GM19035 (cell line): ENCODE data around the gene MEGF11.

Source experiments
- ATAC-seq: cut with Tn5 transposase; IDR thresholded peaks from one replicate; pipeline ENCODE4 v1.9.1; 2021; ENCODE audit not compliant: unreplicated experiment

The MEGF11 gene

DNA sequence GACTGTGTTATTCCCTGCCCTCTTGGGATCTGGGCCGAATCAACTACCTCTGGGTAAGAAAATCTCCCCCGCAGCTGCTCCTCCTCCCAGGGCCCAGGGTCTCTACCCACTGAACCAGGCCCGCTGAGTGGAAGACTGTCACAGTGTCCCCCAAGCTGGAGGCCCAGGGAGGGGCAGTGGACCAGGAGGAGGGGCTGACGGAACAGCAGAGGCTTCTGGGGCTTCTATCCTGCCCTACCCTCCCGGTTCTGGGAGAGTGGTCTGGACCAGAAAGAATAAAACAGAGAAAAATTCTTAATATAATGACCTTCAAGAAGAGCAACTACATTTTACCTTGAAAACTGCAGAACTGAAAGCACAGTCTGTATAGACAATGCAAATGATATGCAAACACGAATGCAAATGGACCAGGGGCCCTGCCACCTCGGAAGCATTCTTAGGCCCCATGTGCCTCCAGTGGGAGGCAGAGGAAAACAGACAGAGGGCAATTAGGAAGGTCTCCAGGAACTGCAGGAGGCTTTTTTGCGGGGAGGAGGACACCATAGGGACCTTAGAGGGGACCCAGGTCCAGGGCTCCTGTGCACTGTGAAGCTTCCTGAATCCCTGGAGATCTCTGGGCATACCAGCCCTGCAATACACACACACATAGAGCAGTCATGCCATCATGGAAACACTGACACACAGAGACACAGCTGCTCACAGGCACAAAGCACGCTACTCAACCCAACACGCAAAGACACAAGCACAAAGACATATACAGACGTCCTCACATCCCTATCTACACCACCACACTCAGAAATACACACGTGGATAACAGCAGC, 12.3 kb downstream of the MEGF11 start:
- no peak for ATAC-seq

DNA sequence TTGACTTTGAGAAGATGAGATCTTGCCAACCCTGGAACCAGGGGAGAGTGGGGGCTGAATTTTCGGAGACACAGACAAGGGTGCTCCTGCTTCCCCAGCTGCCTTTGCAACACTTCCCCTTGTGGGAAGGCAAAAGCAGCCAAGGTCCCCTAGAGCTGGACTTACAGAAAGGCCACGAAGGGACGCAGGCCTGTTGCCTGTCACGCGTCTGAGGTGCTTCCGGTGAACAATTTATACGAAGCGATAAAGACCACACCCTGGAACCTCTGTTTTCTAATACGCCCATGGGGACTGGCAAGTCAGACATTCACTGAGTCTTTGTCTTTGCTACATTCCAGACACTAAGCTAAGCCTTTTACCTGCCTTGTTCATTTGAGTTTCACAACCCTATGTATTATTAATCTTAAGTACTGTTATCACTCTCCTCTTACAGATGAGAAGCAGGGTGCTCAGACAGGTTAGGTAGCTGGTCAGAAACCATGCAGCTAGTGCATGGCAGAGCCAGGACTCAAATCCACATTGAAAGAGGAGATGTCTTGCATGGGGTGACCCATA, 13.2 kb downstream of the MEGF11 start:
- no peak for ATAC-seq

DNA sequence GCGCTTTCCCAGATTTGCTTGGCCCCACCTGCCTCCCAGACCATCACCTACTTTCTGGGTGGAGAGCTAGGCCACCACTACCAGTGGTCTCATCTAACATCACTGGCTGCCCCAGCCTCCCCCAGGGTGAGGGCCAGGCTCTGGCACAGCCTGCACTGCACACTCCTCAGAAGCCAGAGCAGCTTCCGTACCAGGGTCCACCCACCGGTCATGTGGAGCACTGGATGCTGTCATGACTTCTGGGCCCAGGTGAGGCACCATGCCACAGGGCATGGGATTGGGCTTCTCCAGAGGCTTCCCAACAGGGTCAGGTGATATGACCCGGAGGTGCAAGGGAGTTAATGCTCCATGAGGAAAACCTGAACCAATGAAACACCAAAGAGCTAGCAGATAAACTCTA, 14.0 kb downstream of the MEGF11 start:
- ATAC-seq = no peak

DNA sequence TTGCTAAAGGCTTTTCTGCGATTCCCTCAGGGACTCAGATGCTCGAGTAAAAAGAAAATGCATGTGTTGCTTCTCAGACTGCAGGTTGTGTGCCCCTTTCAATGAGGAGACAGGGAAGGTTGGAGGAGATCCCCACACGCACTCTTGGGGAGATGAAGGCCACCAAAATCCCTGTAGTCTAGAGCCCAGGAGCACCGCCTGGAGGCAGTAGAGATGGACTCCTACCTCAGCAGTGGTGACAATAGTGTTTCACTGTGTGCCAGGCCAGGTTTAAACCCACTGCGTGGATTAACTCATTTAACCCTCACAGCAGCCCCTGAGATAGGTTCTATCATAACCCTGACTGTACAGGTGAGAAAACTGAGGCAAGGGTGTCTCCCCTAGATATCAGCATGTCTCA, 15.2 kb downstream of the MEGF11 start:
- no peak for ATAC-seq

DNA sequence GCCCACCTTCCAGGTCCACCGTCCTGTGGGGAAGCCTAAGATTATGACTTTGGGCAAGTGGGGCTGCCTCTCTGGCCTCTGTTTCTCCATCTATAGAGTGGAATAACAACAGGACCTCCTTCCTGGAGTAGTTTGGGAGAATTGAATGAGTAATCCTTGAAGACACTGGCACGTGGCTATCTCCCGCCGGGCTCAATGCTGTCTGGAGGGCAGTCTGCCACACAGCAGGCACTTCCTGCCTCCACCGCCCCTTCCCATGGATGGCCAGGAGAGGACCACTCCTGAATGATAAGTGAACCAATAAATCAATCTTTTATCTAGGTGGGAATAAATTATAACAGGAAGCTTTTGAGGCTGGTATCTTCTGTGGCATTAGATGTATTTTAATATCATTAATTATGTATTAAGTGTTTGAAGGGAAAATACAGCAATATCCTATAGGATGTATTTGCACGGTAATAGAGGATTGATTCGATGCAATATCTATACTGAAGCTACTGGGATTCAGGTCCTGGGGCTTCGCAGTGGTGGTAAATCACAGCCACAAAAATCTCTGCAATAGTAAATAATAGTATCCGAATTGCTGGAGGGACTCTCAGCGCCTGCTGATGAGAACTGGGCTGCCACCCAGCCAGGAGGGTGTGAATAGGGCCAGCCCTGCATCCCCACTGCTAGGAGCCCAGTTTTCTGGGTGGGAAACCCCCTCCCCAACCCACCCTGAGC, 15.9 kb downstream of the MEGF11 start:
- no peak for ATAC-seq

DNA sequence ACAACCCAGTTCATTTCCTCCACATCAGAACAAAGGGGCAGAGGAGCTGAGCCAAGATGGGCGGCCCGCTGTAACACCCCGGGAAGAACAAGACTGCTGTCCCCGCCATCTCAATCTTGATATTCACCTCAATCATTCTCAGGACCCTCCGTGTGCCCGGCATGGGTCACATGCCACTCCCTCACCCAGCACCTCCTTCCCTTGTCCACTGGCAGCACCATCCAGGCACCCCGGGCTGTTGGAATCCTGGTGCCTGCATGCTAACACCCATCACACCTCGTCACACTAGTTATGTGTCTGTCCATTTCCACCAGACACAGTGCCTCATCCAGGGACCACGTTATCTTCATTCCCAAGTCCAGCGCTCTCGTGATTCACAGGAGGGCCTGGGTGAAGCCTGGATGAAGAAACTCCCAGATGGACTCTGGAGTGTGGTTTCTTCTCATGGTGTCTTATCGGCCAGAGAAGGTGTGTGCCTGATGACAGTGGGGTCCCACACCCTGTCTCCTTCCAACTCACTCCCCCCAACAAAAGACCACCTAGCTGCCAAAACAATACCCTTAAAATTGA, 16.7 kb downstream of the MEGF11 start:
- ATAC-seq = no peak

DNA sequence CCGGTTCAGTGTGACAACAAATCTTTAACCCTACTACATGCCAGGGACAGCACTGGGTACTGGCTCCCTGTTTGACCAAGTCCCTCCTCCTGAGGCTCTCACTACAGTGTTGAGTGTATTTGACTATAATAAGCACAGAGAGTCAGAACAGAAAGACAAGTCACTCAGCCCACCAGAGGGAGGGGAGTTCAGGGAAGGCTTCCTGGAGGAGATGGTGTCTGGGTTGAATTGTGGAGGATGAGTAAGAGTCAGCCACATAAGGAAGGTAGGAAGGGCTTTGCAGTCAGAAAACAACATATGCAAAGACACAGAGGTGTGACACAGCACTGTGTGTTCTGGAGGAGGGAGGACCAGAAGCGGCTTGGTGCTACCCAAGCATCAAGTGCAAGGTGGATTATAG, 17.7 kb downstream of the MEGF11 start:
- no peak for ATAC-seq

DNA sequence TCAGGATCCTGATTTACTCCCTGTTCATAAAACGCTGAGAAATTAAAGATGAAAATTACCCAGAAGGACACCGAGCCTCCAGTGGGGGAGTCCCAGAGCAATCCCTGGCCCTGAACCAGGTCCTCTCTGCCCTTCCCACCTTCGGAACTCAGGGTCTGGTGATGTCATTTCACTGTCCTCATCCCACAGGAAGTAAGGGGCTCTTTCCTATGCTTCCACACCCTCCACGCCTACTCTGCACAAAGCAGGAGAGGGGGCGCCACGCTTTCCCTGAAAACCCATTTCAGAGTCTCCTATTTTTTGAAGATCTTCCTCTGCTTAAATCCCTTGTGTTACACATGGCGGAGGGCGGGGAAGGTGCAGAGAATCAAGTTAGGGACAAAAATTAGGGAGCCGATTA, 18.8 kb downstream of the MEGF11 start:
- no peak for ATAC-seq

DNA sequence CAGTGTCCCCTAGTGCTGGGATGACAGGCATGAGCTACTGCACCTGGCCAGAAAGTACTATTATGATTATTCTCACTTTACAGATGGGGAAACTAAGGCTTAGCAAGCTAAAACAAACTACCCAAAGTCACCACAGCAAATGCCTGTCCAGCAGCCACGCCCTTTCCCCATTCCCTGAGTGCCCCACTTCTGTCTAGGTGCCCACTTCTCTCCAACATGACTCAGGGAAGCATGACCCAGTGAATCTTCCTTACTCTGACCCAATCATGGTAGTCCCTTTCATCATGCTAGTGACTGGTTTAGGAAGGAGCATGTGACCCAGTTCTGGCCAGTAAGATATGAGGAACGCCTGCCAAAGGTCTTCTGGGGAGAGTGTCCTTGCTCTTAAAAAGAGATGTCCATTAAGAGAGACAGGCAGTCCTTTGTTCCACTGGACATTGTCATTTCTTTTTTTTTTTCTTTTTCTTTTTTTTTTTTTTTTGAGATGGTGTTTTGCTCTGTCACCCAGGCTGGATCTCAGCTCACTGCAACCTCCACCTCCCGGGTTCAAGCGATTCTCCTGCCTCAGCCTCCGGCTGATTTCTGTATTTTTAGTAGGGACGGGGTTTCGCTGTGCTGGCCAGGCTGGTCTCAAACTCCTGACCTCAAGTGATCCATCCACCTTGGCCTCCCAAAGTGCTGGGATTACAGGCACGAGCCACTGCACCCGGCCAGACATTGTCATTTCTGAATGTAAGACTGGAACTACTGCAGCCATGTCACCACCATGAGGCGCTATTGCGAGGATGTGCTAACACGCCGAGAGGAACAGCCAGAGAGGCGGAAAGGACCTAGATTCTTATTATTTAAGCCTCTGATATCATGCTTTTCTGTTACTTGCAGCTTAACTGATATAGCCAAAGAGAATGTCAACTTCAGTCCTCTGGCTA, 19.8 kb downstream of the MEGF11 start:
- no peak for ATAC-seq

DNA sequence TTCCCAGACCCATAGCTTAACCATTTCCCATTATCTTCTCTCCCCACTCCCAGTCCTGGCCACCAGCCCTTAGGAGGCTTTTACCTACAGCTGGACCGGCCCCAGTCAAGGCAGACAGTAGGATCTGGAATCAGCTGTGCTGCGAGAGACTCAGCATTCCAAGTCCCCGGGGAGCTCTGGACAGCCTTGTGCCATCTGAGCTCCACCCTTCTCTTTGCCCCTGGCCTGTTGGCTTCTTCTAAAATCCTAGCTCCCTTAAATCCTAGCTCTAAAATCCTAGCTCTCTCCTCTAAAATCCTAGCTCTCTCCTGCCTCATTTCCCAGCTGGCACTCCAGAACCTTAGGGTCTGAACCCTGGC, 21.3 kb downstream of the MEGF11 start:
- ATAC-seq = no peak

DNA sequence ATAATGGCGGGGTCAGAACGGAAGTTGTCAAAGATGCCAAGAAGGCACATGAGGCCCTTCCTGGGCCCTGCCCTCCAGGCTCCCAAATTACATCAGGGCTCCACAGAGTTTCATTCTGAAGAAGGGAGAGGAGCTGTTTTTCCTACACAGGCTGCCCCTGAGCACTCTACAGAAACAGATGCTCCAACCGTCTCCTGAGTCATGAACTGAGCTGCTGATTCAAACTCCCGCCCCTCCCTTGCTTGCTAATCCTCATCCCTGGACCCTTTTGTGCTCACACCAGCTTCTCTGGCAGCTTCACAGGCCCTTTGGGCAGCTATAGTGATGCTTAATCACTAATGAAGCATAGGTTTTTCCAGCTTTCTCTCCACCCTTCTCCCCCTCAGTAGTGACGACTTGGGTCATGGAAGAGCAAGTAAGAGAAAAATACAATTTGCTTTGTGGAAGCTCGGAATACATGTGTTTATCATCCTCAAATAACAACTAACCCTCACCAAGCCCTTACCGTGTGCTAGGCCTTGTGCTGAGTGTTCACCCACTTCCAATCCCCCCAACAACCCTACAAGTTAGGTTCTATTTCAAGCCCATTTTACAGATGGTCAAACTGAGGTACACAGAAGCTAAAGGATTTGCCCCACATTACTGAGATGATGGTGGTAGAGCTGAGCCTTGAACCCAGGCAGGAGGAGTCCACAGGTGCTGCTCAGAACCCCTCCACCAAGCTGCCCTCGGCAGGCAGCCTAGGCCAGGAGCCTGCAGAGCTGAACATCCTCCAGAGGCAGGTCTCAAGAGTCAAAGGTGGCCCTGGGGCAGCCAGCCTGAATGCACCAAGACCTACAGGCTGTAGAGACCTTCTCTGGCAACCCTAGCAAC, 21.9 kb downstream of the MEGF11 start:
- no peak for ATAC-seq

DNA sequence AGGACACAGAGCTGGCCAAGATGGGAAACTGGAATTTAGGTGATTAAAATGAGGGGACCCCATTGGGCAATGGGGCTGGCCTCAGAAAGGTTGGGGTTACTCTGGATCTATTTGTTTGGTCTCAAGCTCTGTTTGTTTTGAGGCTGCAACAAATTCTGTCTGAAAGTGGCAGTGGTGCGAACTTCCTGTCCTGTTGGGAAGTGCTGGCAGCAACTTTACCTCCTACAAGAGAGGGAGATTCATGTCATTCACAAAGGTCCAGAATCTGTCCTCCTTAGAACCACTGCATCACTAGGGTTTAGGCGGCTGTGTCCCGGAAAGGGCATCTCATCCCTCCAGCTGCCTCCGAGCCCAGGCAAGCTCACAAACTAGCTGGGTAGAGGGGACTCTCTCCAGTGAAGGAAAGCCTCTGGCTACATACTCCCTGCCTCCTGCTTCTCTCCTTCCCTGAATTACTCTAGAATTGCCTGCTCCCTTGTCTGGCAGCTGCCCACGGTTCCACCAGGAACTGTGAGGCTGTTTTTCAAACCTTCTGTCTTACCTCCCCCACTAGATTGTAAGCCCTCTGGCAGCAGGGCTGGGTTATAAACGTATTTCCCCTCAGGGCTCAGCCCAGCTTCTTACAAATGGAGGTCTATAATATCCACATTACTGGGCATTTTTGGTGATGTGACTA, 23.6 kb downstream of the MEGF11 start:
- ATAC-seq = no peak

DNA sequence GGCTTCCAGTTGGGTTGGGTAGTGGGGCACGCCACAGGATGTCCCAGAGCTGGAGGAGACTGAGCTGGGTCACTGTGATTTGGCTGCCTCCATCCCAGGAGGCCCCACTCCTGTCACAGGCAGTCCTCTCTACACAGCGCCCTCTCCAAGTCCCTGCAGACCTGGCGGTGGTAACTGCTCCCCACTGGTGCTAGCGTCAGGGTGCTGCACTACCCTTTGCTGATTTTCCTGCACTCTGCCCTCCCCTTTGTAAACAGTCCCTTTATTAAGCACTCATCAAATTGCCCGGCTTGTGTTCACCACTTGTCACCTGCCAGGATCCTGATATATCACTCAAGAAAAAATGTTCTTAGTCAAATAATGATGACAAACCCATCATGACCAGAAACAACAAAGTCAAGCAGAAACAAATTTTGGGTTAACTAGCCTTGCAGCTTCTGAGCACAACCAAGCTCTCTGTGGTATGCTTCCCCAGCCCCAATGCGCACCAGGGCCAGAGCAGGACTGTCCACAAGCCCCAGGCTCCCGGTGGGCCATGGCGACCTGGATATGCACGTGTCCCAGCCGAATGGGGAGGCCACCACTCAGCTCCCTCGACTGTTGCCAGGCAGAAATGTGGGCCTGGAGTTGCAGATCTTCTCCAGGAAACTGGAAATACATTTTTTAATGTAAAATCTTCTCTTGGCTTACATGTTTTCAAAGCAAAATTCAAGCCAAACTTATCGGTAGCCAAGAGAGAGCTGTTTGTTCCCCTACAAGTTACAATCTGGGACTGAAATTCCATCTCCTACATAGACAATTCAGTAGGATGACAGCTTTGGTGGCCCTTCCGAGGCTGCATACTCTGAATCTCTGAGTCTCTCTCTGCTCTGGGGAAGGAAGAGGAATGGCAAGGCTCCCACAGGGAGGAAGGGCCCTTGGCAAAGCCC, 24.5 kb downstream of the MEGF11 start:
- no peak for ATAC-seq

DNA sequence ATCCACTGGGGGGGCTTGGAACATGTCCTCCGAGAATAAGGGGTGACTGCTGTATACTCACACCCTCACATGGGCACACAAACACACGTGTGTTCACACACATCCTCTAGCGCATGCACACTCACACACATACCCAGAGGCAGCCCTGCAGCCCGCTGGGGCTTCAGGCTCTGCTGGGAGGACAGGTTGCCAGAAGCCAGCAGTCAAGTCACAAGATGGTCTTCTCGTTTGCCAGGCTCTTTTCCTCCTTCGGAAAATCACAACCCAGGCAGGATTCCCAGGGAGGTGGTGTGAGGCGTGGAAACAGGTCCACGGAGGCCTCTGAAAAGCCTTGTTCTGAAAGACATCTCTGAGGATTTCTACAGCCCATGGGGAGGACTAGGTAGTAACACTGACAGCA, 26.8 kb downstream of the MEGF11 start:
- no peak for ATAC-seq

DNA sequence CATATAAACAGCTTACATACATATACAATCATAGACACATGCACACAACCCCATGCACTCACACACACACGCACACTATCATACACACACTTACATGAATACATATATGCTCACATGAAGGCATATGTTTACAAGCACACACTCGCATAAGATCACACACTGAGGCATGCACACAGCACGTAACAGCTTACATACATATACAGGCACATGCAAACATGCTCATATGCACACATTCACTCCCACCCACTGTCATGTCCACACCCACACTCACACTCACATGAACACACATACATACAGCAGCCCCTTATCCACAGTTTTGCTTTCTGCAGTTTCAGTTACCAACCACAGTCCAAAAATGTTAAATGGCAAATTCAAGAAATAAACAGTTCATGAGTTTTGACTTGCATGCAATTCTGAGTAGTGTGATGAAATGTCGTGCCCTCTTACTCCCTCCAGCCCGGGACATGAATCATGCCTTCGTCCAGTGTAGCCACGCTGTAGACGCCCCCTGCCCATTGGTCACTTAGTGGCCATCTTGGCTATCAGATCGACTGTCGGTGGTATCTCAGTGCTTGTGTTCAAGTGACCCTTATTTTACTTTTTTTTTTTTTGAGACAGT, 27.8 kb downstream of the MEGF11 start:
- no peak for ATAC-seq

DNA sequence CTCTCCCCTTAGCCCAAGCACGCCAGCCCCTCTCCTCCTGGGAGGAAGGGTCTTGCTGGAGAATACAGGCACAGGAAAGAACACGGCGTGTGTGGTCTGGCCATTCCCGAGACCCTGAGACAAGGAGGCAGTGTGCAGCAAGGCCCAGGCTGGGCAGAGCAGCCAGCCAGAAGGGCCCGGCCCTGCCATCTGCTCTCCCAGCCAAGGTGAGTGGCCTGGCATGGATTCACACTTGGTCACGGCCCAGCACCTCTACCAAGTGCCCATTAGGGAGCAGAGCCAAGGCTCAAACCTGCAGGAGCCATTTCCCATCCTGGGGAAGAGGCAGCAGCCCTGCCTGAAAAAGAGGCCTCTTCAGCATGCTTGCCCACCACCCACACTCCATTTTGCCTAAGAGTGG, 28.6 kb downstream of the MEGF11 start:
- ATAC-seq = no peak

DNA sequence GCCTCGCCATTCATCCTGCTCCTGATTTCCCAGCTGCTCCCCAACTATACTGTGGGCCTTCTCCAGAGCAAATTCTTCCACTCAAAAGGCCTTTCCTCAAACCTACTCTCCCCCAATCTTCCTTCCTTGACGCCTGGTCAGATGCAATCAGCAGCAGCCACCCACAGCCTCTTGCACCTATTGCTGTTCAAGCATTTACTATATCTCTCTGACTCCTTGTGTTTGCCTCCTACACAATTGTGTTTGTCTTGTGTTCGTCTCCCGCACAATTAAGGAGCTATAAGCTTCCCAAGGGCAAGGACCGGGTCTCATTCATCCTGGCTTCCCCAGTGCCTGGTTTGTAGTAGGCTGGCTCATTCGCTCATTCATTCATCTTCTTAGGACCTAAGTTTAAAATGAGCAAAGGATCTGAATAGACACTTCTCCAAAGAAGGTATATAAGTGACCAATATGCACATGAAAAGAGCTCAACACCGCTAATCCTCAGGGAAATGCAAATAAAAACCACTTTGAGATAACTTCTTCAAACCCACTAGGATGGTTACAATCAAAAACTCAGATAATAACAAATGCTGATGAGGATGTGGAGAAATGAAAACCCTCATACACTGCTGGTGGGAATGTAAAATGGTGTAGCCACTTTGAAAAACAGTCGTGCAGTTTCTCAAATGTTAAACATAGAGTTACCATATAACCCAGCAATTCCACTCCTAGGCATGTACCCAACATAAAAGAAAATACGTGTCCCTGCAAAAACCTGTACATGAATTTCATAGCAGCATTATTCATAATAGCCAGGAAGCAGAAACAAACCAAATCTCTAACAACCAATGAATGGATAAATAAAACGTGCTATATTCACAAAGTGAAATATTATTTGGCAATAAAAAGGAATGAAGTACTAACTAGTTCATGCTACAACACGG, 31.0 kb downstream of the MEGF11 start:
- ATAC-seq = no peak
